H9 (cell line): ENCODE results near the gene ZFYVE28. TPM values are rescaled to one million over a fixed set of nuclear protein-coding genes. Genes with fewer than 3 reads are reported as not detected.

Source experiments
- DNase-seq: peaks from one replicate; pipeline ENCODE4 v3.0.0-alpha.2; 2017
- H2AFZ ChIP-seq: one replicate; pipeline ENCODE4 v1.6.1; 2013; ENCODE audit warnings: mild to moderate bottlenecking, low read length, control low read depth, moderate library complexity
- H2AK5ac ChIP-seq: 2 replicates; pipeline ENCODE4 v1.6.1; 2013; ENCODE audit warnings: low read length, control low read depth, mixed read lengths; ENCODE audit not compliant: insufficient read length
- H2BK120ac ChIP-seq: one replicate; pipeline ENCODE4 v1.6.1; 2013; ENCODE audit warnings: low read depth, mild to moderate bottlenecking, low read length, control low read depth, inconsistent platforms; ENCODE audit not compliant: poor library complexity, severe bottlenecking
- H2BK12ac ChIP-seq: 2 replicates; pipeline ENCODE4 v1.6.1; 2013; ENCODE audit warnings: low read length, control low read depth, mixed read lengths, low read depth; ENCODE audit not compliant: insufficient read length
- H2BK15ac ChIP-seq: 2 replicates; pipeline ENCODE4 v1.6.1; 2013; ENCODE audit warnings: low read depth, low read length, control low read depth
- H2BK20ac ChIP-seq: one replicate; pipeline ENCODE4 v1.6.1; 2013; ENCODE audit warnings: low read depth, mild to moderate bottlenecking, low read length, control low read depth, inconsistent platforms; ENCODE audit not compliant: poor library complexity, severe bottlenecking
- H2BK5ac ChIP-seq: 2 replicates; pipeline ENCODE4 v1.6.1; 2013; ENCODE audit warnings: low read length, control low read depth, mixed read lengths; ENCODE audit not compliant: insufficient read length
- H3K14ac ChIP-seq: 2 replicates; pipeline ENCODE4 v1.6.1; 2013; ENCODE audit warnings: low read length, control low read depth; ENCODE audit not compliant: insufficient read depth
- H3K18ac ChIP-seq: 2 replicates; pipeline ENCODE4 v1.6.1; 2013; ENCODE audit warnings: low read depth, mild to moderate bottlenecking, mixed read lengths, low read length, control low read depth; ENCODE audit not compliant: insufficient read length
- H3K23ac ChIP-seq: 2 replicates; pipeline ENCODE4 v1.6.1; 2013; ENCODE audit warnings: low read length, control low read depth, mixed read lengths, low read depth; ENCODE audit not compliant: insufficient read length
- H3K23me2 ChIP-seq: 2 replicates; pipeline ENCODE4 v1.6.1; 2013; ENCODE audit warnings: low read depth, mild to moderate bottlenecking, mixed read lengths, low read length, control low read depth; ENCODE audit not compliant: insufficient read length, poor library complexity, severe bottlenecking
- H3K27ac ChIP-seq: 2 replicates; pipeline ENCODE4 v1.5.1; 2013; ENCODE audit warnings: low read length, control low read depth, mixed read lengths, low read depth; ENCODE audit not compliant: insufficient read length
- H3K27me3 ChIP-seq: 2 replicates; pipeline ENCODE4 v1.6.1; 2013; ENCODE audit warnings: low read length, control low read depth, inconsistent platforms; ENCODE audit not compliant: insufficient read depth
- H3K4ac ChIP-seq: 2 replicates; pipeline ENCODE4 v1.6.1; 2013; ENCODE audit warnings: low read depth, mild to moderate bottlenecking, control low read depth, inconsistent platforms, low read length, moderate library complexity
- H3K4me1 ChIP-seq: 2 replicates; pipeline ENCODE4 v1.6.1; 2013; ENCODE audit warnings: low read length, control low read depth, inconsistent platforms; ENCODE audit not compliant: insufficient read depth
- H3K4me2 ChIP-seq: 2 replicates; pipeline ENCODE4 v1.6.1; 2013; ENCODE audit warnings: low read length, control low read depth, mixed read lengths; ENCODE audit not compliant: insufficient read length, insufficient read depth
- H3K56ac ChIP-seq: 2 replicates; pipeline ENCODE4 v1.6.1; 2013; ENCODE audit warnings: low read depth, mild to moderate bottlenecking, mixed read lengths, low read length, control low read depth; ENCODE audit not compliant: insufficient read length
- H3K79me1 ChIP-seq: 2 replicates; pipeline ENCODE4 v1.6.1; 2013; ENCODE audit warnings: low read depth, mild to moderate bottlenecking, moderate library complexity, low read length, control low read depth, inconsistent platforms; ENCODE audit not compliant: insufficient read depth, poor library complexity, severe bottlenecking
- H3K79me2 ChIP-seq: 2 replicates; pipeline ENCODE4 v1.6.1; 2013; ENCODE audit warnings: low read length, control low read depth, inconsistent platforms; ENCODE audit not compliant: insufficient read depth
- H3K9ac ChIP-seq: 2 replicates; pipeline ENCODE4 v1.6.1; 2013; ENCODE audit warnings: low read length, control low read depth, mixed read lengths; ENCODE audit not compliant: insufficient read length; ENCODE audit errors: extremely low read depth
- H3K9me3 ChIP-seq: one replicate; pipeline ENCODE4 v1.6.1; 2013; ENCODE audit warnings: low read depth, low read length, inconsistent platforms; ENCODE audit not compliant: control insufficient read depth
- H3T11ph ChIP-seq: one replicate; pipeline ENCODE4 v1.6.1; 2013; ENCODE audit warnings: mild to moderate bottlenecking, low read length, control low read depth, inconsistent platforms
- H4K20me1 ChIP-seq: one replicate; pipeline ENCODE4 v1.6.1; 2013; ENCODE audit not compliant: control insufficient read depth, insufficient read length, insufficient read depth
- H4K5ac ChIP-seq: 2 replicates; pipeline ENCODE4 v1.6.1; 2013; ENCODE audit warnings: low read depth, mild to moderate bottlenecking, mixed read lengths, low read length, control low read depth; ENCODE audit not compliant: insufficient read length
- H4K8ac ChIP-seq: replicated peaks from 2 replicates; pipeline ENCODE4 v1.6.1; 2013; ENCODE audit warnings: low read length, control low read depth, mixed read lengths, low read depth; ENCODE audit not compliant: insufficient read length
- H4K91ac ChIP-seq: 2 replicates; pipeline ENCODE4 v1.6.1; 2013; ENCODE audit warnings: low read depth, mild to moderate bottlenecking, moderate library complexity, mixed read lengths, low read length, control low read depth; ENCODE audit not compliant: insufficient read length
- H3K27ac Mint-ChIP-seq, 3 experiments: 2 replicates in 2 of 3; 3 replicates in 1 of 3; pipeline ENCODE4 v1.8.0; 2020 to 2021; ENCODE audit warnings: mixed read lengths in 3 of 3, mild to moderate bottlenecking in 1 of 3, moderate library complexity in 1 of 3
- H3K27me3 Mint-ChIP-seq: 2 replicates; pipeline ENCODE4 v1.8.0; 2021; ENCODE audit warnings: low read depth, mild to moderate bottlenecking, moderate library complexity, mixed read lengths
- H3K36me3 Mint-ChIP-seq, 3 experiments: 2 replicates in 2 of 3; 3 replicates in 1 of 3; pipeline ENCODE4 v1.8.0; 2020 to 2021; ENCODE audit warnings: low read depth in 3 of 3, mixed read lengths in 3 of 3; ENCODE audit not compliant: insufficient read depth in 1 of 3
- H3K4me1 Mint-ChIP-seq, 2 experiments: 2 replicates each; pipeline ENCODE4 v1.8.0; 2020; ENCODE audit warnings: mixed read lengths in 2 of 2
- H3K4me3 Mint-ChIP-seq, 2 experiments: 2 replicates in 1 of 2; 3 replicates in 1 of 2; pipeline ENCODE4 v1.8.0; 2020 to 2021; ENCODE audit warnings: mild to moderate bottlenecking in 2 of 2, mixed read lengths in 2 of 2, moderate library complexity in 1 of 2
- H3K9me3 Mint-ChIP-seq, 2 experiments: 2 replicates in 1 of 2; 3 replicates in 1 of 2; pipeline ENCODE4 v1.8.0; 2020; ENCODE audit warnings: mild to moderate bottlenecking in 2 of 2, mixed read lengths in 2 of 2, moderate library complexity in 1 of 2
- CTCF ChIP-seq: fragments of 200-600 bp; sonication (generic); conservative IDR thresholded peaks from 3 replicates; pipeline ENCODE4 v1.8.0; 2021; ENCODE audit warnings: antibody characterized with exemption, mild to moderate bottlenecking
- WGBS: extraction: QIAGEN DNeasy Blood & Tissue Kit; methylation state at CpG from one replicate; pipeline ENCODE4 v1.1.7; 2013; ENCODE audit warnings: missing lambda C conversion rate, low lambda C conversion rate, mixed read lengths; ENCODE audit not compliant: insufficient read length; ENCODE audit errors: extremely low coverage; 5-methylcytosine and 5-hydroxymethylcytosine counted together
- total RNA-seq: library from RNA; stranded (reverse); gene quantifications from 2 replicates; pipeline ENCODE4 v1.2.1, GENCODE V29; 2021

ZFYVE28 gene
- total RNA-seq, 1 experiment from 2014 or later: 0.98 TPM

GRCh38 chr4:2417226-2417764 lies 1.1 kb downstream of the ZFYVE28 start:
- no peak for DNase-seq
- peaks cover 33% of the 10 kb centered on the region; the same call in 1 of the 2 replicates for H3K27me3 ChIP-seq
- no peak overlapping the region for H2BK20ac ChIP-seq
- H2BK15ac ChIP-seq: no peak overlapping the region
- Mint-ChIP-seq H3K4me3 (peak overlapping the region; percentile 69 to 95), H3K27me3 (peaks cover 80% of the 10 kb centered on the region), H3K4me1 (peaks cover 43 to 45% of the 10 kb centered on the region in 2 experiments), H3K9me3 (peaks cover 0 to 3% of the 10 kb centered on the region in 2 experiments; a peak in 4 of 5 replicates), H3K36me3 (no peaks in the 10 kb centered on the region; a peak in 1 of 7 replicates), H3K27ac (no peak overlapping the region)
- H3K23ac ChIP-seq: no peak overlapping the region
- H4K91ac ChIP-seq: no peak overlapping the region
- no peak overlapping the region for H3K18ac ChIP-seq
- H3K23me2 ChIP-seq: peaks cover 34% of the 10 kb centered on the region
- no peak overlapping the region for H2BK5ac ChIP-seq
- H3K9ac ChIP-seq: no peak overlapping the region
- peaks cover 6% of the 10 kb centered on the region; the same call in 1 of the 2 replicates for H3K4me1 ChIP-seq
- no peaks in the 10 kb centered on the region for H3K79me2 ChIP-seq
- H3K4me2 ChIP-seq: peak overlapping the region; percentile 68
- WGBS: no CpG with 5 or more reads among the region's 61 CpGs
- no peak overlapping the region for H3T11ph ChIP-seq
- no peaks in the 10 kb centered on the region for H3K79me1 ChIP-seq
- no peak overlapping the region for H4K5ac ChIP-seq
- no peak overlapping the region for H2AK5ac ChIP-seq
- no peak for TF ChIP-seq CTCF
- no peak overlapping the region for H3K14ac ChIP-seq
- H4K20me1 ChIP-seq: peaks cover 3% of the 10 kb centered on the region
- H4K8ac ChIP-seq: no peak overlapping the region
- no peak overlapping the region for H2AFZ ChIP-seq
- no peak overlapping the region for H3K56ac ChIP-seq
- H3K27ac ChIP-seq: no peak overlapping the region
- no peaks in the 10 kb centered on the region for H3K9me3 ChIP-seq
- no peak overlapping the region for H2BK120ac ChIP-seq
- no peak overlapping the region for H3K4ac ChIP-seq
- no peak overlapping the region for H2BK12ac ChIP-seq
